ENCODE data around the gene PDILT.
"Not testable (repeated sequence)": the region's sequence is repeated elsewhere in the genome, so short reads cannot be mapped to it uniquely, and the experiment has no call there.

PDILT gene

GRCh38 chr16:20404637-20405036, at the start of gene PDILT:
Gene PDILT, minus strand, starts transcription at chr16:20404737. Its CDS starts 5,437 bp downstream, at chr16:20399300.
- DNase-seq (ENCODE audit: low read depth, low spot score): no peak
- Histone ChIP-seq H3K4me3 (no peak within 1 kb of the TSS), H3K9me3 (ENCODE audit: low read depth, low read length) (no peaks in the 10 kb centered on the region), H3K9ac (ENCODE audit: insufficient read length) (no peak within 1 kb of the TSS), H3K27ac (no peak within 1 kb of the TSS), H3K36me3 (ENCODE audit: insufficient read depth, low read length) (no peaks in the 10 kb centered on the region)
- TF ChIP-seq FOXP2 (optimal IDR thresholded peaks at IDR 0.05; ENCODE audit: control extremely low read depth, extremely low read length, insufficient read depth): no peak
- TF ChIP-seq POLR2AphosphoS5 (IDR thresholded peaks at IDR 0.05; ENCODE audit: borderline replicate concordance, low read depth, low read length): no peak
- TF ChIP-seq EZH2 (IDR thresholded peaks at IDR 0.05): no peak

GRCh38 chr16:20453633-20454032, 49.1 kb upstream of the PDILT start:
- H3K4me3 ChIP-seq; H3K9ac ChIP-seq (ENCODE audit: insufficient read length); H3K9me3 ChIP-seq (ENCODE audit: low read depth, low read length); DNase-seq (ENCODE audit: low read depth, low spot score); H3K36me3 ChIP-seq (ENCODE audit: insufficient read depth, low read length); H3K27ac ChIP-seq: not testable (repeated sequence)

- not testable (repeated sequence) for H3K9ac ChIP-seq (ENCODE audit: insufficient read length); H3K27ac ChIP-seq; DNase-seq (ENCODE audit: low read depth, low spot score); H3K9me3 ChIP-seq (ENCODE audit: low read depth, low read length); H3K4me3 ChIP-seq; H3K36me3 ChIP-seq (ENCODE audit: insufficient read depth, low read length)
Measured at GRCh38 chr16:20451364-20451763, 46.8 kb upstream of the PDILT start, which contains the start of gene ACSM2A. Gene ACSM2A, plus strand, starts transcription at chr16:20451521. Its CDS starts 8,594 bp downstream, at chr16:20460115.

GRCh38 chr16:20446652-20447393, 42.3 kb upstream of the PDILT start:
- not testable (repeated sequence) for H3K9ac ChIP-seq (ENCODE audit: insufficient read length); H3K9me3 ChIP-seq (ENCODE audit: low read depth, low read length); DNase-seq (ENCODE audit: low read depth, low spot score); H3K36me3 ChIP-seq (ENCODE audit: insufficient read depth, low read length); H3K27ac ChIP-seq; H3K4me3 ChIP-seq

GRCh38 chr16:20441859-20442258, 37.3 kb upstream of the PDILT start:
- not testable (repeated sequence) for H3K9ac ChIP-seq (ENCODE audit: insufficient read length); H3K27ac ChIP-seq; DNase-seq (ENCODE audit: low read depth, low spot score); H3K9me3 ChIP-seq (ENCODE audit: low read depth, low read length); H3K36me3 ChIP-seq (ENCODE audit: insufficient read depth, low read length); H3K4me3 ChIP-seq

GRCh38 chr16:20441191-20441590, 36.7 kb upstream of the PDILT start:
- H3K9me3 ChIP-seq (ENCODE audit: low read depth, low read length): no peaks in the 10 kb centered on the region
- H3K36me3 ChIP-seq (ENCODE audit: insufficient read depth, low read length): no peaks in the 10 kb centered on the region
- DNase-seq (ENCODE audit: low read depth, low spot score): no peak
- H3K27ac ChIP-seq: no peak overlapping the region
- no peak overlapping the region for H3K9ac ChIP-seq (ENCODE audit: insufficient read length)
- H3K4me3 ChIP-seq: no peak overlapping the region
- TF ChIP-seq EZH2 (IDR thresholded peaks at IDR 0.05) (no peak), FOXP2 (optimal IDR thresholded peaks at IDR 0.05; ENCODE audit: control extremely low read depth, extremely low read length, insufficient read depth) (no peak), POLR2AphosphoS5 (IDR thresholded peaks at IDR 0.05; ENCODE audit: borderline replicate concordance, low read depth, low read length) (no peak)

- H3K4me3 ChIP-seq; H3K36me3 ChIP-seq (ENCODE audit: insufficient read depth, low read length); H3K27ac ChIP-seq; H3K9ac ChIP-seq (ENCODE audit: insufficient read length); H3K9me3 ChIP-seq (ENCODE audit: low read depth, low read length); DNase-seq (ENCODE audit: low read depth, low spot score): not testable (repeated sequence)
Measured at GRCh38 chr16:20440731-20441130, 36.2 kb upstream of the PDILT start.

- H3K4me3 ChIP-seq; H3K36me3 ChIP-seq (ENCODE audit: insufficient read depth, low read length); DNase-seq (ENCODE audit: low read depth, low spot score); H3K9me3 ChIP-seq (ENCODE audit: low read depth, low read length); H3K27ac ChIP-seq; H3K9ac ChIP-seq (ENCODE audit: insufficient read length): not testable (repeated sequence)
Measured at GRCh38 chr16:20439820-20440231, 35.3 kb upstream of the PDILT start.

GRCh38 chr16:20438950-20439349, 34.4 kb upstream of the PDILT start:
- not testable (repeated sequence) for H3K27ac ChIP-seq; H3K9ac ChIP-seq (ENCODE audit: insufficient read length); H3K4me3 ChIP-seq; H3K9me3 ChIP-seq (ENCODE audit: low read depth, low read length); H3K36me3 ChIP-seq (ENCODE audit: insufficient read depth, low read length); DNase-seq (ENCODE audit: low read depth, low spot score)

- Histone ChIP-seq H3K27ac (no peak overlapping the region), H3K36me3 (ENCODE audit: insufficient read depth, low read length) (no peaks in the 10 kb centered on the region), H3K9ac (ENCODE audit: insufficient read length) (no peak overlapping the region), H3K4me3 (no peak overlapping the region), H3K9me3 (ENCODE audit: low read depth, low read length) (no peaks in the 10 kb centered on the region)
- no peak for TF ChIP-seq EZH2 (IDR thresholded peaks at IDR 0.05)
- no peak for TF ChIP-seq POLR2AphosphoS5 (IDR thresholded peaks at IDR 0.05; ENCODE audit: borderline replicate concordance, low read depth, low read length)
- no peak for TF ChIP-seq FOXP2 (optimal IDR thresholded peaks at IDR 0.05; ENCODE audit: control extremely low read depth, extremely low read length, insufficient read depth)
- no peak for DNase-seq (ENCODE audit: low read depth, low spot score)
Measured at GRCh38 chr16:20430948-20431347, 26.4 kb upstream of the PDILT start.

GRCh38 chr16:20430480-20430879, 25.9 kb upstream of the PDILT start:
- H3K27ac ChIP-seq; H3K9ac ChIP-seq (ENCODE audit: insufficient read length); H3K9me3 ChIP-seq (ENCODE audit: low read depth, low read length); DNase-seq (ENCODE audit: low read depth, low spot score); H3K4me3 ChIP-seq; H3K36me3 ChIP-seq (ENCODE audit: insufficient read depth, low read length): not testable (repeated sequence)

- not testable (repeated sequence) for H3K36me3 ChIP-seq (ENCODE audit: insufficient read depth, low read length); DNase-seq (ENCODE audit: low read depth, low spot score); H3K4me3 ChIP-seq; H3K27ac ChIP-seq; H3K9ac ChIP-seq (ENCODE audit: insufficient read length); H3K9me3 ChIP-seq (ENCODE audit: low read depth, low read length)
Measured at GRCh38 chr16:20429499-20429898, 25.0 kb upstream of the PDILT start.

GRCh38 chr16:20427401-20427797, 22.9 kb upstream of the PDILT start:
- H3K4me3 ChIP-seq; DNase-seq (ENCODE audit: low read depth, low spot score); H3K27ac ChIP-seq: not testable (repeated sequence)

More at GRCh38 chr16:20427401-20427797, 22.9 kb upstream of the PDILT start:
- H3K9ac ChIP-seq (ENCODE audit: insufficient read length); H3K9me3 ChIP-seq (ENCODE audit: low read depth, low read length); H3K36me3 ChIP-seq (ENCODE audit: insufficient read depth, low read length): not testable (repeated sequence)

All from SK-N-MC (cell line).